ENCODE data around the gene PARVG.
A peak's percentile ranks its signal among the peaks of the same experiment; 100 is the strongest.

Gene PARVG

GRCh38 chr22:44133901-44134571 lies 46.7 kb upstream of the PARVG start:
- H3K27ac ChIP-seq, result no peak overlapping the region
- peaks cover 7% of the 10 kb centered on the region for H3K9me3 ChIP-seq (ENCODE audit: severe bottlenecking)
- no peak for DNase-seq
- H3K4me3 ChIP-seq (ENCODE audit: low read depth, low read length), result no peak overlapping the region
- TF ChIP-seq CTCF (IDR thresholded peaks at IDR 0.05; ENCODE audit: low read depth, low read length), result no peak
- no peaks in the 10 kb centered on the region for H3K27me3 ChIP-seq (ENCODE audit: insufficient read depth, low read depth, severe bottlenecking)
- no peaks in the 10 kb centered on the region for H3K36me3 ChIP-seq

GRCh38 chr22:44136112-44136511 lies 44.6 kb upstream of the PARVG start:
- TF ChIP-seq CTCF (IDR thresholded peaks at IDR 0.05; ENCODE audit: low read depth, low read length), result no peak
- peaks cover 7% of the 10 kb centered on the region for H3K9me3 ChIP-seq (ENCODE audit: severe bottlenecking)
- DNase-seq, result no peak
- no peaks in the 10 kb centered on the region for H3K27me3 ChIP-seq (ENCODE audit: insufficient read depth, low read depth, severe bottlenecking)
- H3K4me3 ChIP-seq (ENCODE audit: low read depth, low read length), result no peak overlapping the region
- no peaks in the 10 kb centered on the region for H3K36me3 ChIP-seq
- H3K27ac ChIP-seq, result no peak overlapping the region

GRCh38 chr22:44136786-44137185 lies 43.9 kb upstream of the PARVG start:
- Histone ChIP-seq H3K36me3 (no peaks in the 10 kb centered on the region), H3K27me3 (ENCODE audit: insufficient read depth, low read depth, severe bottlenecking) (no peaks in the 10 kb centered on the region), H3K9me3 (ENCODE audit: severe bottlenecking) (peaks cover 7% of the 10 kb centered on the region), H3K4me3 (ENCODE audit: low read depth, low read length) (no peak overlapping the region), H3K27ac (no peak overlapping the region)
- TF ChIP-seq CTCF (IDR thresholded peaks at IDR 0.05; ENCODE audit: low read depth, low read length), result no peak
- no peak for DNase-seq

GRCh38 chr22:44137415-44137814 lies 43.3 kb upstream of the PARVG start:
- peaks cover 7% of the 10 kb centered on the region for H3K9me3 ChIP-seq (ENCODE audit: severe bottlenecking)
- no peak for DNase-seq
- H3K36me3 ChIP-seq, result no peaks in the 10 kb centered on the region
- H3K27ac ChIP-seq, result no peak overlapping the region
- H3K4me3 ChIP-seq (ENCODE audit: low read depth, low read length), result no peak overlapping the region
- H3K27me3 ChIP-seq (ENCODE audit: insufficient read depth, low read depth, severe bottlenecking), result no peaks in the 10 kb centered on the region
- TF ChIP-seq CTCF (IDR thresholded peaks at IDR 0.05; ENCODE audit: low read depth, low read length), result 0 out of 2 replicates have a peak, but pooled peaks have one; percentile 9

- TF ChIP-seq CTCF (IDR thresholded peaks at IDR 0.05; ENCODE audit: low read depth, low read length), result no peak
- Histone ChIP-seq H3K36me3 (no peaks in the 10 kb centered on the region), H3K27me3 (ENCODE audit: insufficient read depth, low read depth, severe bottlenecking) (no peaks in the 10 kb centered on the region), H3K4me3 (ENCODE audit: low read depth, low read length) (no peak overlapping the region), H3K27ac (no peak overlapping the region), H3K9me3 (ENCODE audit: severe bottlenecking) (peaks cover 7% of the 10 kb centered on the region)
- DNase-seq, result no peak
Measured at GRCh38 chr22:44139773-44140172, 41.0 kb upstream of the PARVG start.
